Adipocyte (in vitro differentiated cells): ENCODE results near the gene USP12.
"Not testable (repeated sequence)": the region's sequence is repeated elsewhere in the genome, so short reads cannot be mapped to it uniquely, and the experiment has no call there.

Source experiments
- DNase-seq: peaks from one replicate; pipeline ENCODE4 v3.0.0-alpha.2; 2015; ENCODE audit warnings: low read depth
- H3K27me3 ChIP-seq: replicated peaks from 2 replicates; pipeline ENCODE4 v1.7.0; 2013; ENCODE audit warnings: mild to moderate bottlenecking, low read length, moderate library complexity; ENCODE audit not compliant: control insufficient read depth, insufficient read depth
- H3K36me3 ChIP-seq: 2 replicates; pipeline ENCODE4 v1.7.0; 2013; ENCODE audit warnings: low read length, mild to moderate bottlenecking, moderate library complexity; ENCODE audit not compliant: control insufficient read depth, insufficient read depth, severe bottlenecking
- H3K4me1 ChIP-seq: 2 replicates; pipeline ENCODE4 v1.7.0; 2013; ENCODE audit warnings: mild to moderate bottlenecking, low read length, moderate library complexity; ENCODE audit not compliant: control insufficient read depth, insufficient read depth
- H3K4me3 ChIP-seq: 2 replicates; pipeline ENCODE4 v1.7.0; 2013; ENCODE audit warnings: mild to moderate bottlenecking, low read length, moderate library complexity
- H3K9ac ChIP-seq: 2 replicates; pipeline ENCODE4 v1.7.0; 2013; ENCODE audit warnings: mild to moderate bottlenecking, low read length, moderate library complexity
- H3K9me3 ChIP-seq: 2 replicates; pipeline ENCODE4 v1.7.0; 2013; ENCODE audit warnings: mild to moderate bottlenecking, low read length, moderate library complexity; ENCODE audit not compliant: control insufficient read depth

USP12 gene

DNA sequence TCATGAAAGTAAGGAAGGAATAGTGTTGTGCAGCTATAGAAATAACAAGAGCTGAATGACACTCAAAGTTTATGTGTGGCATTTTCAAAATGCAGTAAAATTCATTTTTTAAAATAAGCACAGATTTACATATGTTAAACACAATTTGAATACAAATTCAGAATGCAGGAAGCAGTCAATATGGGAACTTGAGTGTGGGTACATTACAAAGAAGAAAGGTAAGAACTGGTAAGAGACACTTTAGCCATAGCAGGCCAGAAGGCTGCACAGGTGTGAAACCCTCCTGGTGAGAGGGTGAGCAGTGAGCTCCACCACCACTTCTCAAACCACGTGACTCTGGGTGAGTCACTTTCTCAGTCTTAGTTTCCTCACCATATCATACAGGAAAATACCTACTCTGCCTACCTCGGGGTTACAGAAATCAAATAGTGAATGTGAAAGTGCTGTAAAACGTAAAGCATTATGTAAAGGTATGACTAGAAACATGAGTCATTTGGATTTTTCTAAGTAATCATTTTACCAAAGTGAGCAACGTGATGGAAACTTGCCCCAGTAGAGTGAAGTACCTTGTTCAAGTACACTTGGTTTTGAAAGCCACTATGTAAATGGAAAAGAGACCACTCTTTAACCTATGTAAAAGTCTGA, 40.5 kb downstream of the USP12 start:
- no peak for DNase-seq
- no peaks in the 10 kb centered on the region for H3K27me3 ChIP-seq
- H3K9me3 ChIP-seq, result peaks cover 6% of the 10 kb centered on the region
- H3K4me1 ChIP-seq, result peaks cover 41% of the 10 kb centered on the region
- peak overlapping the region; percentile 55 for H3K9ac ChIP-seq
- H3K36me3 ChIP-seq, result no peaks in the 10 kb centered on the region
- H3K4me3 ChIP-seq, result peak overlapping the region; percentile 76

DNA sequence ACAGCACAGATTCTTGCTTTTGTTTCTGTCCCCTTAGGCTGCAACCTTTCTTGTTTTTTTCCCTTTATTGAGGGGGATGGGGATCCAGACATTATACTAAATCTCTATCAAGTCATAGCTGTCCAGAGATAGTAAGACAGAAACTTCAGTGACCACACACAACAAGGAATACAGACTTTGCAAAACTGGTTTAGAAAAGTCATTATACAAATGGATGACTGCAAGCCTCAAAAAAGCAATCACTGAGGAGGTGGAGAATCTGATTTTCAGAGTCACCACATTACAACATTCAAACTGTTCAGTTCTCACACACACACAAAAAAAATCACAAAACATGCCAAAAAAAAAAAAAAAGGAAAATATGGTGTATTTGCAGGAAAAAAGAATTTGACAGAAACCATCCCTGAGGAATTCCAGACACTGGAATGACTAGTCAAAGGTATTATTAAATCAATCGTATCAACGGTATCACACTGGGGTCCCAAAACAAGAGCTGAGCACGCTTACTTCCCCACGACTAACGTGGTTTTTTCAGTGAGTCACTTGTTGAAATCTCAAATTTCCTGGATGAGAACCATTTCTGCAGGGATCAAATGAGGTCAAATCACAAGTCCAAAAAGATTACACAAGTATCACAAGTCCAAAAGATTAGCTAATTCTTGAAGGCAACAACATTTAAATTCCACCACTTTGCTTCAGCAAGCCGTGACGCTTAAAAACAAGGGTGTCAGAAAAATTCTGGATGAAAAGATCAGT, 41.2 kb downstream of the USP12 start:
- Histone ChIP-seq H3K4me3 (peak overlapping the region; percentile 76), H3K36me3 (no peaks in the 10 kb centered on the region), H3K9me3 (peaks cover 6% of the 10 kb centered on the region), H3K9ac (peak overlapping the region; percentile 55), H3K4me1 (peaks cover 41% of the 10 kb centered on the region), H3K27me3 (no peaks in the 10 kb centered on the region)
- DNase-seq, result no peak

DNA sequence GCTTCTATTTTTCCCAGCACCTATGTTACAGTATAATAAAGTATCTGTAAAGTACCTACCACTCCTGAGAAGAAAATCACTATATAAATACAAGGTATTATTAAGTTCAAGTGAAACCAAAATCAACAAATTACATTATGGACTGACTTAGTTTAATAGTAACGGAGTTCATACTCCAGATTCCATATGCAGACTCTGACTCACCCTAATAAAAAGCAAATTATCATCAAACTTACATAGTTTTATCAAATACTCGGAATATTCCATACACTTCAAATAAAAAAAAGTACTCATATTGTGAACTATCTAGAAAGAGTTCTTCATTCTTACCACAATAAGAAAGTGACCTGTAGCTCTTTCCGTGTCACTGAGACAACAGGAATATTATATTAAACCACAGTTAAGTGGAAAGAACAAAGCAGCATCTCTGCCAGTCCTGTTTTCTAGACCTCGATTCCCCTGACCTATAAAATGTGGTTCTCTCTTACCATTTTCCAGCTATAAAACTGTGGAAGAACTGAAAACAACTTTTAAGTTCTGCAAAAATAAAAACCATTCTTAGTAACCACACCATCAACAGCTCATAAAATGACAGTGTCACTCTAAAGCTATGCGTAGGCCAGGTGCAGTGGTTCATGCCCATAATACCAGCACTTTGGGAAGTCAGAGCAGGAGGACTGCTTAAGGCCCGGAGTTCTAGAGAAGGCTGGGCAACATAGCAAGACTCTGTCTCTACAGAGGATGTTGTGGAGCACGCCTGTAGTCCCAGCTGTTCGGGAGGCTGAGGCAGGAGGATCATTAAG, 42.6 kb downstream of the USP12 start:
- Histone ChIP-seq H3K4me1 (peaks cover 31% of the 10 kb centered on the region), H3K27me3 (no peaks in the 10 kb centered on the region), H3K36me3 (no peaks in the 10 kb centered on the region), H3K9me3 (peaks cover 6% of the 10 kb centered on the region), H3K4me3 (no peak overlapping the region), H3K9ac (no peak overlapping the region)
- DNase-seq, result no peak

DNA sequence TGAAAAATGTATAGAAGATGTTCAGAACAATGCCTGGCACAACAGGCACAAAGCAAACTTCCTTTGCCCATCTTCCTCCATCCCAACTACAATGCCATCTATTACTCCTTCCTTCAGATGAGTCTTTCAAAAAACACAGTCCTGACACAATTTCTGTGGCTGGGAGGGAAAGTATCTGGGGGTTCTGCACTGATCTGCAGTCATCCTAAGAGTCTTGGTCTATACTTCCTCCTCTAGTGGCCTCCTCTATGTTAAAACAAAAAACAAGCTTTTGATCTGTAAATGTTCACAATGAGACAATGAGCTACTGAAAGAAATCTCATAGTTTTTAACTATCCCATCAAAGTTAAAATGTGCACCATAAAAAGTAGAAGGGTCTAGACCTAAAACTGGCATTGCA, 44.8 kb downstream of the USP12 start:
- peaks cover 6% of the 10 kb centered on the region for H3K9me3 ChIP-seq

DNA sequence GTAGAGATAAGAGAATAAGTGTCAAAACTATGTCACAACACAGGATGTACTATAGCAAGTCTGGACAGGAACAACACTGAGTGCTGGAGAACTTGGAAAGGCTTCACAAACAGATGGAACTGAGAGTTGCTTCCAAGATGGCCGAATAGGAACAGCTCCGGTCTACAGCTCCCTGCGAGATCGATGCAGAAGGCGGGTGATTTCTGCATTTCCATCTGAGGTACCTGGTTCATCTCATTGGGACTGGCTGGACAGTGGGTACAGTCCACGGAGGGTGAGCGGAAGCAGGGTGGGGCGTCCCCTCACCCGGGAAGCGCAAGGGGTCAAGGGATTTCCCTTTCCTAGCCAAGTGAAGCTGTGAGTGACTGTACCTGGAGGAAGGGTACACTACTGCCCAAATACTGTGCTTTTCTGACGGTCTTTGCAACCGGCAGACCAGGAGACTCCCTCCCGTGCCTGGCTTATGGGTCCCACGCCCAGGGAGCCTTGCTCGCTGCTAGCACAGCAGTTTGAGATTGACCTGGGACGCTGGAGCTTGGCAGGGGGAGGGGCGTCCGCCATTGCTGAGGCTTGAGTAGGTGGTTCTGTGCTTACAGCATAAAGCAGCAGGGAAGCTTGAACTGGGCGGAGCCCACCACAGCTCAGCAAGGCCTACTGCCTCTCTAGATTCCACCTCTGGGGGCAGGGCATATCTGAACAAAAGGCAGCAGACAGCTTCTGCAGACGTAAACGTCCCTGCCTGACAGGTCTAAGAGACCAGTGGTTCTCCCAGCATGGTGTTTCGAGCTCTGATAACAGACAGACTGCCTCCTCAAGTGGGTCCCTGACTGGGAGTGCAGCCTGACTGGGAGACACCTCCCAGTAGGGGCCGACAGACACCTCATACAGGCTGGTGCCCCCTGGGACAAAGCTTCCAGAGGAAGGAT, 46.0 kb downstream of the USP12 start:
- DNase-seq, result no peak
- peaks cover 6% of the 10 kb centered on the region for H3K9me3 ChIP-seq
- no peak overlapping the region for H3K4me3 ChIP-seq
- H3K27me3 ChIP-seq, result no peaks in the 10 kb centered on the region
- H3K36me3 ChIP-seq, result no peaks in the 10 kb centered on the region
- no peak overlapping the region for H3K9ac ChIP-seq
- H3K4me1 ChIP-seq, result peaks cover 22% of the 10 kb centered on the region

More for the DNA sequence above, 44.8 kb downstream of the USP12 start:
- Histone ChIP-seq H3K27me3 (no peaks in the 10 kb centered on the region), H3K4me3 (no peak overlapping the region), H3K9ac (no peak overlapping the region), H3K4me1 (peaks cover 26% of the 10 kb centered on the region), H3K36me3 (no peaks in the 10 kb centered on the region)
- no peak for DNase-seq

DNA sequence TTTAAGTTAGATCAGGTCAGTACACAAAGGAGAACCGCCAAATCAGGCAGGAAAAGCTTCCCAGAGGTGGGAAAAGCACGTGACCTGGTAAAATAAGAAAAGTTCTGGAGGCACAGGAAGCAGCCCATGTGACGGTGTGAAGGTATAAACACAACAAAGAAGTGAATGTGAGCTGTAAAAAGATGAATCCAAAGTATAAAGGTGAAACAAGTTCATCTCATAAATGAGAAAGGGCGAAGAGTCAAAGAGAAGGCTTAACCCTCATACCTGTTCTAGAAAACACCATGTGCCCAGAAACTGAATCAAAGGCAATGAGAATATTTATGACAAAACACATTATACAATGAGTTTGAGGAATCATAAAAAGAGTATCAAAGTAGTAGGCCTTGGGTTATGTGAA, 47.0 kb downstream of the USP12 start:
- Histone ChIP-seq H3K9ac (no peak overlapping the region), H3K36me3 (no peaks in the 10 kb centered on the region), H3K4me1 (peaks cover 26% of the 10 kb centered on the region), H3K27me3 (no peaks in the 10 kb centered on the region), H3K4me3 (no peak overlapping the region), H3K9me3 (no peaks in the 10 kb centered on the region)
- no peak for DNase-seq

DNA sequence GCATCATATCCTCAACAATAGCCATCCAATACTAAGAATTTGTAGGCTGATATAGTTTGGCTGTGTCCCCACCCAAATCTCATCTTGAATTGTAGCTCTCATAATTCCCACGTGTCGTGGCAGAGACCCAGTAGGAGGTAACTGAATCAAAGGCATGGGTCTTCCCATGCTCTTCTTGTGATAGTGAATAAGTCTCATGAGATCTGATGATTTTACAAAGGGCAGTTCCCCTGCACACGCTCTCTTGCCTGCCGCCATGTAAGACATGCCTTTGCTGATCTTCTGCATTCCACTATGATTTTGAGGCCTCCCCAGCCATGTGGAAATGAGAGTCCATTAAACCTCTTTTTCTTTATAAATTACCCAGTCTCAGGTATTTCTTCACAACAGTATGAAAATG, 48.2 kb downstream of the USP12 start:
- H3K4me3 ChIP-seq, H3K9me3 ChIP-seq: not testable (repeated sequence)
- peaks cover 23% of the 10 kb centered on the region for H3K4me1 ChIP-seq

DNA sequence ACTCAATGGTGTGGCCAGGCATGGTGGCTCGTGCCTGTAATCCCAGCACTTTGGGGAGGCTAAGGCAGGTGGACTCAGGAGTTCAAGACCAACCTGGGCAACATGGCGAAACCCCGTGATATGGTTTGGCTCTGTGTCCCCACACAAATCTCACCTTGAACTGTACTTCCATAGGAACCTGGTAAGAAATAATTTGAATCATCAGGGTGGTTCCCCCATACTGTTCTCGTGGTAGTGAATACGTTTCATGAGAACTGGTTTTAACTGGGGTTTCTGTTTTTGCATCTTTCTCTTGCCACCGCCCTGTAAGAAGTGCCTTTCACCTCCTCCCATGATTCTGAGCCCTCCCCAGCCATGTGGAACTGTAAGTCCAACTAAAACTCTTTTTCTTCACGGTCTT, 49.6 kb downstream of the USP12 start:
- Histone ChIP-seq H3K9ac (no peak overlapping the region), H3K9me3 (no peaks in the 10 kb centered on the region), H3K4me3 (no peak overlapping the region), H3K36me3 (no peaks in the 10 kb centered on the region), H3K27me3 (no peaks in the 10 kb centered on the region), H3K4me1 (peaks cover 21% of the 10 kb centered on the region)
- DNase-seq, result no peak

More for the DNA sequence above, 48.2 kb downstream of the USP12 start:
- H3K36me3 ChIP-seq, DNase-seq, H3K9ac ChIP-seq, H3K27me3 ChIP-seq: not testable (repeated sequence)

DNA sequence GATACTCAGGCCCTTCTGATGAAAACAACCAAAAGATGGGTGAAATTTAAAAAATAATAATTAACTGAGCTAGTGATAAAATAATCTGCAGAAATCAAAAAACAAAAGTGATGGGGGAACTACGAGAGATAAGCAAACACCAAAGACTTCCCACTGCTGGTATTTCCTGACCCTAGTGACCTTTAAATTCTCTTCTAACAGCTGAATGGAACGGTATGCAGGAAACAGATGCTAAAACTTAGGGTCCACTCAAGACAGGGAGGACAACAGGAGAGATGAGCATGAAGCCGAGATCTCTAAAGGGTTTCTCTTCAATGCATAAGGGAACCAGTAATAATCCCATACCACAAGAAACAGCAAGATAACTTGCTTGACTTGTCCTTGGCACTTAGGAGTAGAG, 50.8 kb downstream of the USP12 start:
- H3K9me3 ChIP-seq, result no peaks in the 10 kb centered on the region
- peaks cover 21% of the 10 kb centered on the region for H3K4me1 ChIP-seq
- DNase-seq, result no peak
- H3K4me3 ChIP-seq, result no peak overlapping the region
- peaks cover under 1% of the 10 kb centered on the region for H3K36me3 ChIP-seq
- H3K27me3 ChIP-seq, result no peaks in the 10 kb centered on the region
- H3K9ac ChIP-seq, result no peak overlapping the region

DNA sequence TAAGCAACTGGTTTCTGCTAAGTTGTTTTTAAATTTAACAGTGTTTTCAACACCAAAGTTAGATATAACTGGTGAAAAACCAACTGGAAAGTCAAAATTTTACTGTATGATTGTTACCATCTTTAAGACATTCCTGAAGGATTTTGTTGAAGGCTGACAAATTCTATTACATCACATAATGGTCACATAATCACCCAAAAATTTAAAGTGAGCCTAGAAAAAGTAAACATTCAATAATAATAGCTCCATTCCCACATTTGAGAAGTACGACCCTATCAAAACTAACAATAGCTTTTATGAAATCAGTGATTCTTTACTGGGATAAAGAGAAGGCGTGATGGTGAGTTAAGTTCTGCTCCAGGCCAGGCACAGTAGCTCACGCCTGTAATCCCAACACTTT, 51.6 kb downstream of the USP12 start:
- Histone ChIP-seq H3K4me1 (peaks cover 21% of the 10 kb centered on the region), H3K27me3 (no peaks in the 10 kb centered on the region), H3K4me3 (no peak overlapping the region), H3K36me3 (peaks cover 6% of the 10 kb centered on the region), H3K9ac (no peak overlapping the region), H3K9me3 (no peaks in the 10 kb centered on the region)
- peak; percentile 18 for DNase-seq
